Measurements from ENCODE around the gene TMEM81. TPM values are rescaled to one million over a fixed set of nuclear protein-coding genes. Genes with fewer than 3 reads are reported as not detected.

Gene TMEM81
- total and polyA plus RNA-seq, 2 experiments from 2014 or later: 3.6 to 4.5 TPM

- no peaks in the 10 kb centered on the region for H3K27me3 Mint-ChIP-seq (ENCODE audit: insufficient read depth, low read depth, poor library complexity)
Measured at GRCh38 chr1:205102404-205102803, 18.1 kb upstream of the TMEM81 start.

More at GRCh38 chr1:205102404-205102803, 18.1 kb upstream of the TMEM81 start:
- Histone ChIP-seq H3K4me3 (no peak overlapping the region), H3K27ac (ENCODE audit: low read depth) (no peak overlapping the region), H3K79me2 (replicated peaks; ENCODE audit: insufficient read depth) (no peaks in the 10 kb centered on the region; the same call in 1 of the 2 replicates), H3K4me2 (no peak overlapping the region), H2AFZ (no peak overlapping the region), H3F3A (replicated peaks; ENCODE audit: low read depth) (no peaks in the 10 kb centered on the region), H3K27me3 (ENCODE audit: insufficient read depth) (no peaks in the 10 kb centered on the region), H4K20me1 (replicated peaks; ENCODE audit: insufficient read depth) (no peaks in the 10 kb centered on the region; the same call in 1 of the 2 replicates), H3K9me2 (ENCODE audit: insufficient read depth) (no peaks in the 10 kb centered on the region), H3K36me3 (ENCODE audit: insufficient read depth) (peaks cover 51% of the 10 kb centered on the region), H3K4me1 (ENCODE audit: insufficient read depth) (no peaks in the 10 kb centered on the region)
- Mint-ChIP-seq H3K9me3 (no peaks in the 10 kb centered on the region), H3K4me1 (no peaks in the 10 kb centered on the region), H3K4me3 (no peak overlapping the region), H3K36me3 (ENCODE audit: low read depth) (peaks cover 89% of the 10 kb centered on the region), H3K27ac (no peak overlapping the region)
- no peak for ATAC-seq
- TF ChIP-seq CTCF (conservative IDR thresholded peaks at IDR 0.05; ENCODE audit: low read depth in 2 of 2) (no peak), STAT1 (IDR thresholded peaks at IDR 0.05; ENCODE audit: unreplicated experiment) (no peak), NANOG (IDR thresholded peaks at IDR 0.05; ENCODE audit: borderline replicate concordance) (no peak), EZH2phosphoT487 (IDR thresholded peaks at IDR 0.05; ENCODE audit: unreplicated experiment) (no peak), ZNF114 (CRISPR knock-in tag; IDR thresholded peaks at IDR 0.05) (no peak), ZNF462 (CRISPR knock-in tag; IDR thresholded peaks at IDR 0.05) (no peak), POLR2AphosphoS5 (IDR thresholded peaks at IDR 0.05; ENCODE audit: low read depth) (no peak), REST (IDR thresholded peaks at IDR 0.05; ENCODE audit: unreplicated experiment) (no peak), ZNF331 (CRISPR knock-in tag; IDR thresholded peaks at IDR 0.05; ENCODE audit: low read depth) (no peak), EZH2 (IDR thresholded peaks at IDR 0.05; ENCODE audit: low read depth, unreplicated experiment) (no peak), ETS1 (IDR thresholded peaks at IDR 0.05) (no peak), JUNB (IDR thresholded peaks at IDR 0.05; ENCODE audit: unreplicated experiment) (no peak), CREB1 (CRISPR knock-in tag; IDR thresholded peaks at IDR 0.05; ENCODE audit: low read depth) (no peak)
- no peak for DNase-seq (ENCODE audit: low spot score)
